Right lobe of liver (tissue), 6 donors: ENCODE measurements around the gene EXOC2. TPM values are rescaled to one million over a fixed set of nuclear protein-coding genes. Genes with fewer than 3 reads are reported as not detected.

Experiments used
- ATAC-seq, 4 donors: fragments of 200-7000 bp; cut with Tn5 transposase; one replicate each; pipeline ENCODE4 v1.9.1; 2020; ENCODE audit warnings: mild to moderate bottlenecking in 4 of 4, moderate library complexity in 4 of 4
- DNase-seq, 3 donors: peaks; one replicate each; pipeline ENCODE4 v3.0.0-alpha.2; 2020
- H3K27ac ChIP-seq, 3 donors: fragments of 200-600 bp; one replicate each; pipeline ENCODE4 v1.8.0; 2022
- H3K27me3 ChIP-seq, 2 donors: fragments of 200-600 bp; one replicate each; pipeline ENCODE4 v1.8.0; 2022
- H3K36me3 ChIP-seq, 4 donors: fragments of 200-600 bp; sonication (generic) in 1 of 4; one replicate each; pipeline versions ENCODE4 v1.5.1 to v1.8.0; 2017 to 2022; ENCODE audit warnings: control low read depth in 1 of 4
- H3K4me1 ChIP-seq, 4 donors: fragments of 200-600 bp; sonication (generic) in 1 of 4; one replicate each; pipeline versions ENCODE4 v1.5.1 to v1.8.0; 2017 to 2022; ENCODE audit warnings: control low read depth in 1 of 4
- H3K4me3 ChIP-seq, 3 donors: fragments of 200-600 bp; one replicate each; pipeline ENCODE4 v1.8.0; 2022
- H3K9me3 ChIP-seq, 4 donors: fragments of 200-600 bp; sonication (generic) in 1 of 4; one replicate each; pipeline versions ENCODE4 v1.5.1 to v1.8.0; 2017 to 2022; ENCODE audit warnings: control low read depth in 1 of 4
- POLR2A ChIP-seq: fragments of 450-650 bp; IDR thresholded peaks from one replicate; pipeline ENCODE4 v1.6.1; 2017; ENCODE audit warnings: antibody characterized with exemption, mild to moderate bottlenecking
- WGBS: methylation state at CpG from one replicate; pipeline ENCODE4 v1.1.6; 2018; ENCODE audit warnings: low coverage, low lambda C conversion rate; ENCODE audit not compliant: insufficient coverage; ENCODE audit errors: missing lambda C conversion rate; 5-methylcytosine and 5-hydroxymethylcytosine counted together
- intact Hi-C, 2 donors: fragments of 100-400 bp; cut with DNase I; formaldehyde crosslinking; loops; one replicate each; pipeline versions ENCODE4 v1.11.2 to v1.14.1; 2022
- total RNA-seq, 6 experiments: library from RNA; depleted of rRNA in 2 of 6; stranded (reverse); fragments of >200 nt in 2 of 6; fragmentation: NEBNext Ultra II Directional in 3 of 6; extraction: Animal tissue kit (Norgen Biotek cat#: 25700) in 3 of 6; gene quantifications; one replicate each; pipeline versions ENCODE4 v1.1.0 to v1.2.4, GENCODE V29; 2016 to 2023
- TF ChIP-seq, protein P1 (sequence below), 4 donors: fragments of 200-600 bp in 3 of 4; fragments of 450-650 bp in 1 of 4; IDR thresholded peaks; one replicate each; pipeline versions ENCODE4 v1.5.1 to v1.8.0; 2016 to 2022; ENCODE audit warnings: antibody characterized with exemption in 4 of 4, mild to moderate bottlenecking in 2 of 4
- donor health status: DM: no; HTN: yes; CAD: no.
- donor health status: DM: no; HTN: no; CAD: no.
- donor health status: DM: no; HTN: no; CAD: no.
- donor health status: DM: no; HTN: yes; CAD: no.
- donor health status: DM: no; HTN: yes; CAD: no.

EXOC2 gene
- total RNA-seq, 6 experiments from 2014 or later = 7.1 to 12.8 (median 10.5) TPM

DNA sequence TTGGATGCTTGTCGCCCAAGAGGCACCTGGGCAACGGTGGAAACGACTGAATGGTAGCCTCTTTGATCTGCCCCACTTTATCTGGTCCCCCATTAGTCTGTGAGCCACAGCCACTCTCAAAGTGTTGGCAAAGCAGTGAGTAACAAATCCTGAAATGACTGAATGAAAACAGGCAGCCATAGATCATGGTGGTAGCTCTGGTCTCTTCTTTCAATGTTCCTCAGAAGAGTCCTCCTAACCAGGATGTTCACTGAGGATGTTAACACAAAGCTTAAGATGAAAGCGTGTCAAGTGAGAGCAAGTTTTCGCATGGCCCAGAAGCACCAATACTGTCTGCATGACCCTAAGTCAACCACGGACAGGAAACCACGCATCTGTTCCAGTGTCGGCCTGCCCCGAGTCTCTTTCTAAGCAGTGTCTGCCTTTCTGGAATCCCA, 194.1 kb downstream of the EXOC2 start:
- Histone ChIP-seq H3K4me3 (no peak overlapping the region), H3K36me3 (peaks cover 0 to 4% (median 3%) of the 10 kb centered on the region in 4 donors), H3K27ac (no peak overlapping the region), H3K27me3 (no peaks in the 10 kb centered on the region), H3K4me1 (no peaks in the 10 kb centered on the region), H3K9me3 (no peaks in the 10 kb centered on the region)
- DNase-seq (no peak), ATAC-seq (peak in 2 of 4 donors; percentile 25 to 26)
- 87% methylated on average over 7 of the region's 9 CpGs for WGBS
- TF ChIP-seq POLR2A = no peak
- TF ChIP-seq, protein P1, sequence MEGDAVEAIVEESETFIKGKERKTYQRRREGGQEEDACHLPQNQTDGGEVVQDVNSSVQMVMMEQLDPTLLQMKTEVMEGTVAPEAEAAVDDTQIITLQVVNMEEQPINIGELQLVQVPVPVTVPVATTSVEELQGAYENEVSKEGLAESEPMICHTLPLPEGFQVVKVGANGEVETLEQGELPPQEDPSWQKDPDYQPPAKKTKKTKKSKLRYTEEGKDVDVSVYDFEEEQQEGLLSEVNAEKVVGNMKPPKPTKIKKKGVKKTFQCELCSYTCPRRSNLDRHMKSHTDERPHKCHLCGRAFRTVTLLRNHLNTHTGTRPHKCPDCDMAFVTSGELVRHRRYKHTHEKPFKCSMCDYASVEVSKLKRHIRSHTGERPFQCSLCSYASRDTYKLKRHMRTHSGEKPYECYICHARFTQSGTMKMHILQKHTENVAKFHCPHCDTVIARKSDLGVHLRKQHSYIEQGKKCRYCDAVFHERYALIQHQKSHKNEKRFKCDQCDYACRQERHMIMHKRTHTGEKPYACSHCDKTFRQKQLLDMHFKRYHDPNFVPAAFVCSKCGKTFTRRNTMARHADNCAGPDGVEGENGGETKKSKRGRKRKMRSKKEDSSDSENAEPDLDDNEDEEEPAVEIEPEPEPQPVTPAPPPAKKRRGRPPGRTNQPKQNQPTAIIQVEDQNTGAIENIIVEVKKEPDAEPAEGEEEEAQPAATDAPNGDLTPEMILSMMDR (IDR thresholded peaks at IDR 0.05) = no peak
- intact Hi-C loops = no loop called here

DNA sequence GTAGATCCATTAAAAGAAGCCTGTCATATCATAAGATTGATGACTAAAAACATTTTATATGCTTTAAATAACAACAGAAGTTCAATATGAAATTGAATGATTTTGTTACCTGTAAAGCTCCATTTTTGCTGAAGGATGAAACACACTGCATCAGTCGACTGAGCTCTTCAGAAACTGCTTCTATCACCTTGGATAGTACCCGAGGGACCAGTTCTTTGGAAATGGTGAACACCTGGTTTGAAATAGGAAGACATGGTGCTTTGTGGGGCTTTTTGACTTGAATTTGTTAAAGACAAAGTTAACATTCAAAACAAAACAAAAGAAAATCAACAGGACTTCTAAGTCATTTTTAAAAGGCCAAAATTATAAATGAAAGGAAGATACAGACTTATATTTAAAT, 195.7 kb downstream of the EXOC2 start:
- H3K27me3 ChIP-seq = no peaks in the 10 kb centered on the region
- H3K27ac ChIP-seq = no peak overlapping the region
- H3K4me3 ChIP-seq = no peak overlapping the region
- no peak for DNase-seq
- no peaks in the 10 kb centered on the region for H3K4me1 ChIP-seq
- TF ChIP-seq, protein P1 (IDR thresholded peaks at IDR 0.05) = no peak
- TF ChIP-seq POLR2A = no peak
- WGBS = 78% methylated on average over 2 of the region's 2 CpGs
- no peak for ATAC-seq
- H3K9me3 ChIP-seq = no peaks in the 10 kb centered on the region
- intact Hi-C loops = no loop called here
- H3K36me3 ChIP-seq = peaks cover 0 to 4% (median 3%) of the 10 kb centered on the region in 4 donors

DNA sequence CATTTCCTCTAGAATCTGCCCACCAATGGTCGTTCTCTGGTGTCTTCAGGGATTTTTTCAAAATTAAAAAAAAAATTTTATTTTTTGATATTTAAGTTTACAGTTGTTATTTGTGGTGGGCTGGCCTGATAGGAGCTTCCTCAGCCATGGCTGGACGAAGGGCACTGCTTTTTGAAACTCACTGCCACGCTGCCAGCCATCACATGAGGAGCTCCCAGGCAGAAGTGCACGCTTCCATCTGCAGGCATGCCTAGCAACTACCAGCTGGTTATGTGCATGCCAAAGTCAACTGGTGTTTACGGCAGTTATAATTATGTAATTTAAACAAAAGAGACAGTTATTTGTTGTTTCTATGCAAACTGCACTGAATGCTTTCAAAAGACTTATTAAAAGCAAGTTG, 196.3 kb downstream of the EXOC2 start:
- intact Hi-C loops = no loop called here
- no peak overlapping the region for H3K27ac ChIP-seq
- no peaks in the 10 kb centered on the region for H3K4me1 ChIP-seq
- no peak for TF ChIP-seq POLR2A
- TF ChIP-seq, protein P1 (IDR thresholded peaks at IDR 0.05) = no peak
- H3K4me3 ChIP-seq = no peak overlapping the region
- no peaks in the 10 kb centered on the region for H3K27me3 ChIP-seq
- DNase-seq = no peak
- ATAC-seq = no peak
- peaks cover 0 to 4% (median 3%) of the 10 kb centered on the region in 4 donors for H3K36me3 ChIP-seq
- WGBS = 94% methylated on average over 5 of the region's 5 CpGs
- no peaks in the 10 kb centered on the region for H3K9me3 ChIP-seq

- Histone ChIP-seq H3K27me3 (no peaks in the 10 kb centered on the region), H3K36me3 (peaks cover 0 to 4% (median 3%) of the 10 kb centered on the region in 4 donors), H3K4me1 (no peaks in the 10 kb centered on the region), H3K9me3 (no peaks in the 10 kb centered on the region), H3K27ac (no peak overlapping the region), H3K4me3 (no peak overlapping the region)
- WGBS = 77% methylated on average over 5 of the region's 5 CpGs
- no peak for TF ChIP-seq POLR2A
- TF ChIP-seq, protein P1 (IDR thresholded peaks at IDR 0.05) = no peak
- intact Hi-C loops = no loop called here
- ATAC-seq (no peak), DNase-seq (no peak)
Measured at GRCh38 chr6:494394-494793, 198.5 kb downstream of the EXOC2 start.

GRCh38 chr6:493840-494239, 199.1 kb downstream of the EXOC2 start:
- ATAC-seq = no peak
- H3K27ac ChIP-seq = no peak overlapping the region
- intact Hi-C loops = no loop called here
- no peaks in the 10 kb centered on the region for H3K4me1 ChIP-seq
- DNase-seq = no peak
- H3K27me3 ChIP-seq = no peaks in the 10 kb centered on the region
- WGBS = 73% methylated on average over 6 of the region's 6 CpGs
- H3K36me3 ChIP-seq = peaks cover 0 to 4% (median 3%) of the 10 kb centered on the region in 4 donors
- H3K9me3 ChIP-seq = no peaks in the 10 kb centered on the region
- H3K4me3 ChIP-seq = no peak overlapping the region
- TF ChIP-seq, protein P1 (IDR thresholded peaks at IDR 0.05) = no peak
